GM12878 (cell line): ENCODE data around the gene ENO2. TPM values are rescaled to one million over a fixed set of nuclear protein-coding genes. Genes with fewer than 3 reads are reported as not detected.

Experiments used
- BACH1 ChIP-seq: fragments of 450-650 bp; IDR thresholded peaks from 2 replicates; pipeline ENCODE4 v1.6.1; 2017; ENCODE audit warnings: mild to moderate bottlenecking, borderline replicate concordance
- BCL11A ChIP-seq: IDR thresholded peaks from 2 replicates; pipeline ENCODE4 v1.6.1; 2011; ENCODE audit warnings: low read depth, low read length
- BHLHE40 ChIP-seq, 2 experiments: fragments of 450-650 bp in 1 of 2; IDR thresholded peaks; 2 replicates each; pipeline ENCODE4 v1.6.1; 2011 to 2017; ENCODE audit warnings: low read depth in 2 of 2, borderline replicate concordance in 1 of 2, improper control_type of control experiment in 1 of 2, low read length in 1 of 2, mild to moderate bottlenecking in 1 of 2
- CBFB ChIP-seq: IDR thresholded peaks from 2 replicates; pipeline ENCODE4 v1.6.1; 2016; ENCODE audit warnings: antibody characterized with exemption, low read depth
- CBX5 ChIP-seq: sonication (generic); IDR thresholded peaks from 2 replicates; pipeline ENCODE4 v1.6.1; 2016; ENCODE audit warnings: low read depth, moderate library complexity, mild to moderate bottlenecking, inconsistent platforms
- CEBPB ChIP-seq, 2 experiments: fragments of 150-350 bp in 1 of 2; IDR thresholded peaks; 2 replicates each; pipeline ENCODE4 v1.6.1; 2012 to 2014; ENCODE audit warnings: low read depth in 2 of 2, low read length in 2 of 2, borderline replicate concordance in 1 of 2, inconsistent platforms in 1 of 2
- CREB1 ChIP-seq: IDR thresholded peaks from 2 replicates; pipeline ENCODE4 v1.6.1; 2012; ENCODE audit warnings: low read depth, mild to moderate bottlenecking, inconsistent platforms
- FOXM1 ChIP-seq: IDR thresholded peaks from 2 replicates; pipeline ENCODE4 v1.6.1; 2012; ENCODE audit warnings: low read depth, mild to moderate bottlenecking, inconsistent platforms, low read length, moderate library complexity
- JUND ChIP-seq: IDR thresholded peaks from 2 replicates; pipeline ENCODE4 v1.6.1; 2012; ENCODE audit warnings: low read depth, mild to moderate bottlenecking, low read length, improper control_type of control experiment, moderate library complexity
- KDM1A ChIP-seq: fragments of 200-600 bp; sonication (generic); IDR thresholded peaks from 2 replicates; pipeline ENCODE4 v1.6.1; 2016; ENCODE audit warnings: borderline replicate concordance
- LARP7 ChIP-seq: fragments of 450-650 bp; IDR thresholded peaks from 2 replicates; pipeline ENCODE4 v1.6.1; 2017; ENCODE audit warnings: mild to moderate bottlenecking
- NBN ChIP-seq: fragments of 450-650 bp; IDR thresholded peaks from 2 replicates; pipeline ENCODE4 v1.6.1; 2016
- NFXL1 ChIP-seq: fragments of 450-650 bp; IDR thresholded peaks from 2 replicates; pipeline ENCODE4 v1.6.1; 2017; ENCODE audit warnings: antibody characterized with exemption, mild to moderate bottlenecking, borderline replicate concordance
- NR2C1 ChIP-seq: fragments of 450-650 bp; IDR thresholded peaks from 2 replicates; pipeline ENCODE4 v1.6.1; 2017; ENCODE audit warnings: antibody characterized with exemption, mild to moderate bottlenecking, moderate library complexity
- NRF1 ChIP-seq: conservative IDR thresholded peaks from 2 replicates; pipeline ENCODE4 v1.6.1; 2011; ENCODE audit warnings: mild to moderate bottlenecking, low read depth, low read length, improper control_type of control experiment
- POLR2AphosphoS2 ChIP-seq: IDR thresholded peaks from 2 replicates; pipeline ENCODE4 v1.6.1; 2011; ENCODE audit warnings: low read depth, mild to moderate bottlenecking, low read length, improper control_type of control experiment, moderate library complexity
- RB1 ChIP-seq: fragments of 450-650 bp; formaldehyde crosslinking; IDR thresholded peaks from 2 replicates; pipeline ENCODE4 v1.6.1; 2017; ENCODE audit warnings: mild to moderate bottlenecking, borderline replicate concordance
- SIX5 ChIP-seq: IDR thresholded peaks from 2 replicates; pipeline ENCODE4 v1.6.1; 2011; ENCODE audit warnings: mild to moderate bottlenecking, low read depth, low read length, moderate library complexity; ENCODE audit not compliant: severe bottlenecking
- SPI1 ChIP-seq: IDR thresholded peaks from 2 replicates; pipeline ENCODE4 v1.6.1; 2011; ENCODE audit warnings: low read depth, mild to moderate bottlenecking, low read length, moderate library complexity, borderline replicate concordance; ENCODE audit not compliant: insufficient read depth
- TCF3 ChIP-seq: IDR thresholded peaks from 2 replicates; pipeline ENCODE4 v1.6.1; 2012; ENCODE audit warnings: low read depth, mild to moderate bottlenecking, low read length, borderline replicate concordance; ENCODE audit not compliant: insufficient read depth
- ZNF207 ChIP-seq: fragments of 450-650 bp; IDR thresholded peaks from 2 replicates; pipeline ENCODE4 v1.6.1; 2014; ENCODE audit warnings: antibody characterized with exemption, mild to moderate bottlenecking, borderline replicate concordance
- ZSCAN29 ChIP-seq: fragments of 450-650 bp; IDR thresholded peaks from 2 replicates; pipeline ENCODE4 v1.6.1; 2017; ENCODE audit warnings: mild to moderate bottlenecking, moderate library complexity
- ZZZ3 ChIP-seq: IDR thresholded peaks from 2 replicates; pipeline ENCODE4 v1.6.1; 2011; ENCODE audit warnings: low read depth; ENCODE audit not compliant: control insufficient read depth, insufficient read length
- polyA plus RNA-seq, 11 experiments: library from polyadenylated mRNA; depleted of rRNA in 4 of 11; unstranded in 6 of 11; stranded (reverse) in 5 of 11; fragments of >200 nt; fragmentation: Nextera tagmentation in 4 of 11; fragmentation: Illumina TruSeq in 1 of 11; extraction: Ambion mirVana in 4 of 11; extraction: Trizol in 1 of 11; gene quantifications; 1 replicate in 1 of 11; 2 replicates in 10 of 11; pipeline versions ENCODE4 v1.2.1 to v1.2.3, GENCODE V29; 2011 to 2016; ENCODE audit warnings: inconsistent platforms in 2 of 11, missing spikeins in 2 of 11, low read depth in 1 of 11
- total RNA-seq, 4 experiments: library from RNA; depleted of rRNA in 3 of 4; stranded (reverse); fragments of >200 nt in 3 of 4; fragmentation: Illumina TruSeq in 1 of 4; extraction: Trizol in 1 of 4; gene quantifications; 2 replicates each; pipeline versions ENCODE4 v1.2.1 to v1.2.3, GENCODE V29; 2013 to 2021
- TF ChIP-seq, protein P1 (sequence below): IDR thresholded peaks from 2 replicates; pipeline ENCODE4 v1.6.1; 2011; ENCODE audit warnings: low read depth, mild to moderate bottlenecking, low read length, moderate library complexity, borderline replicate concordance; ENCODE audit errors: extremely low read depth
- TF ChIP-seq, protein P2 (sequence below): IDR thresholded peaks from 2 replicates; pipeline ENCODE4 v1.6.1; 2011; ENCODE audit warnings: borderline replicate concordance, low read depth, mild to moderate bottlenecking, moderate library complexity, low read length; ENCODE audit not compliant: insufficient read depth, poor library complexity, severe bottlenecking
- TF ChIP-seq, protein P3 (sequence below): IDR thresholded peaks from 2 replicates; pipeline ENCODE4 v1.6.1; 2012; ENCODE audit warnings: low read depth, low read length, improper control_type of control experiment
- TF ChIP-seq, protein P4 (sequence below): IDR thresholded peaks from 2 replicates; pipeline ENCODE4 v1.6.1; 2012; ENCODE audit warnings: low read length, inconsistent platforms

ENO2 gene
- total and polyA plus RNA-seq, 10 of the 15 experiments (the other 5 are each of a cell fraction or from before 2014, with no cell fraction given): 24.8 to 196 (median 43.1) TPM

DNA sequence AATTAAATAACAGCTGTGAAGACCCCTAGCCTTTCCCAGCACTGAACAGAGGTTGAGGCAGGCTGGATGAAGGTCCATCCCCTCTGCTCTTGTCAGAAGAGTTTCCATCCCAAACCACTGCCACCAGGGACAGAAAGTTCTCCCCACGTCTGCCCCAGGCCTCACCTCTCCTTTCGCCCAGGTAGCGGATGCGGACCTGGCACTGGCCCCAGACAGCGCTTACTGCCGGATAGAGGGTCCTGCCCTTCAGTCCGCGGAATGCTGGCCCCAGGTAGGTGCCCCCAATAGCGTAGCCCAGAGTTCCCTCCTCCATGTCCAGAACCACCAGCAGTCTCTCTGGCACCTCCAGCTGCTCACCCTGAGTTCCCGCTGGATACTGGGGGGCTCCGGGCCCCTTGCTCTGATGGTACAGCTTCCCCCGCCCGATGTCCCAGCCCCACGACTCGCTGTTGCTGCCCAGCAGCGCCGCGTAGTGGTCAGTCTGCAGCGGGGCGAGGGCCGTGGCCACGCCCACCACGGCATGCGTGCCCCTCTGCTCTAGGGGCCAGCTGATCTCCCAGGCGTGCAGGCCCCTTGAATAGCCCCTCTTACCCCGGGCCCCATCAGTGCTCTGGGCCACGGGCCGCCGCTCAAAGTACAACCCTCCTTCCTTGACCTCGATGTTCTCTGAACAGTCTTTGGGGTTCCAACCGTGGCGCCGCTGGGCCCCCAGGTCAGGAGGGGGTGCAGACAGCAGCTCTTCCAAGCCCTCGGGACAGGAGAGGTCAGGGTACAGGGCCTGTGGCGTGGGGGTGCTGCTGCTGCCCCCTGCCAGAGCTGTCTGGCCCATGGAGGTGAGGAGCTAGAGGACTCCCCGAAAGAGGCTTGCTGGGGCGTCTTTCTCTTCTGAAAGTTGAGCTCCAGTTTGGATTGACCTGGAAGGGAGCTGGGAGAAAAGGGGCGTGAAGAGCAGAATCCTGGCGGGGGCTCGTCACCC is 42.0 kb upstream of the ENO2 start (continued):
- TF ChIP-seq CREB1 (peak; percentile 26; the same call in 1 of the 2 replicates), RB1 (no peak), CBFB (no peak), BCL11A (no peak), NFXL1 (no peak), ZSCAN29 (no peak), NRF1 (no peak), SIX5 (no peak), POLR2AphosphoS2 (peak; percentile 85), KDM1A (no peak), ZZZ3 (no peak), JUND (no peak), TCF3 (no peak), SPI1 (no peak), CBX5 (no peak), FOXM1 (no peak), NR2C1 (no peak), BACH1 (peak; percentile 68), BHLHE40 (IDR thresholded peaks at IDR 0.05; ENCODE audit: borderline replicate concordance in 1 of 2, low read depth in 2 of 2, low read length in 1 of 2) (peak; percentile 54 to 78; a peak in 3 of 4 replicates), CEBPB (IDR thresholded peaks at IDR 0.05; ENCODE audit: borderline replicate concordance in 1 of 2, low read depth in 2 of 2, low read length in 2 of 2) (no peak), ZNF207 (no peak), NBN (no peak), LARP7 (no peak; the same call in 1 of the 2 replicates)
- TF ChIP-seq, protein P1, sequence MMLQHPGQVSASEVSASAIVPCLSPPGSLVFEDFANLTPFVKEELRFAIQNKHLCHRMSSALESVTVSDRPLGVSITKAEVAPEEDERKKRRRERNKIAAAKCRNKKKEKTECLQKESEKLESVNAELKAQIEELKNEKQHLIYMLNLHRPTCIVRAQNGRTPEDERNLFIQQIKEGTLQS: no peak
- TF ChIP-seq, protein P2, sequence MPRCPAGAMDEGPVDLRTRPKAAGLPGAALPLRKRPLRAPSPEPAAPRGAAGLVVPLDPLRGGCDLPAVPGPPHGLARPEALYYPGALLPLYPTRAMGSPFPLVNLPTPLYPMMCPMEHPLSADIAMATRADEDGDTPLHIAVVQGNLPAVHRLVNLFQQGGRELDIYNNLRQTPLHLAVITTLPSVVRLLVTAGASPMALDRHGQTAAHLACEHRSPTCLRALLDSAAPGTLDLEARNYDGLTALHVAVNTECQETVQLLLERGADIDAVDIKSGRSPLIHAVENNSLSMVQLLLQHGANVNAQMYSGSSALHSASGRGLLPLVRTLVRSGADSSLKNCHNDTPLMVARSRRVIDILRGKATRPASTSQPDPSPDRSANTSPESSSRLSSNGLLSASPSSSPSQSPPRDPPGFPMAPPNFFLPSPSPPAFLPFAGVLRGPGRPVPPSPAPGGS: peak; percentile 61
- TF ChIP-seq, protein P3, sequence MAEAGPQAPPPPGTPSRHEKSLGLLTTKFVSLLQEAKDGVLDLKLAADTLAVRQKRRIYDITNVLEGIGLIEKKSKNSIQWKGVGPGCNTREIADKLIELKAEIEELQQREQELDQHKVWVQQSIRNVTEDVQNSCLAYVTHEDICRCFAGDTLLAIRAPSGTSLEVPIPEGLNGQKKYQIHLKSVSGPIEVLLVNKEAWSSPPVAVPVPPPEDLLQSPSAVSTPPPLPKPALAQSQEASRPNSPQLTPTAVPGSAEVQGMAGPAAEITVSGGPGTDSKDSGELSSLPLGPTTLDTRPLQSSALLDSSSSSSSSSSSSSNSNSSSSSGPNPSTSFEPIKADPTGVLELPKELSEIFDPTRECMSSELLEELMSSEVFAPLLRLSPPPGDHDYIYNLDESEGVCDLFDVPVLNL: no peak
- TF ChIP-seq, protein P4, sequence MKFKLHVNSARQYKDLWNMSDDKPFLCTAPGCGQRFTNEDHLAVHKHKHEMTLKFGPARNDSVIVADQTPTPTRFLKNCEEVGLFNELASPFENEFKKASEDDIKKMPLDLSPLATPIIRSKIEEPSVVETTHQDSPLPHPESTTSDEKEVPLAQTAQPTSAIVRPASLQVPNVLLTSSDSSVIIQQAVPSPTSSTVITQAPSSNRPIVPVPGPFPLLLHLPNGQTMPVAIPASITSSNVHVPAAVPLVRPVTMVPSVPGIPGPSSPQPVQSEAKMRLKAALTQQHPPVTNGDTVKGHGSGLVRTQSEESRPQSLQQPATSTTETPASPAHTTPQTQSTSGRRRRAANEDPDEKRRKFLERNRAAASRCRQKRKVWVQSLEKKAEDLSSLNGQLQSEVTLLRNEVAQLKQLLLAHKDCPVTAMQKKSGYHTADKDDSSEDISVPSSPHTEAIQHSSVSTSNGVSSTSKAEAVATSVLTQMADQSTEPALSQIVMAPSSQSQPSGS: no peak
